PC-9 (cell line): Measurements from ENCODE around the gene MEIS2. TPM values are rescaled to one million over a fixed set of nuclear protein-coding genes. Genes with fewer than 3 reads are reported as not detected.

Source experiments
- BruUV-seq: library from RNA; stranded (reverse); fragments of 400-500 nt; replicated peaks from 2 replicates; lab custom pipeline; 2021; lab: Mats Ljungman, UMichigan
- CTCF ChIA-PET: fragments of 300-600 bp; sonication (Branson Sonifier 250); formaldehyde crosslinking; loops from one replicate; lab custom pipeline; 2022; ENCODE audit warnings: antibody characterized with exemption; lab: Charles Lee
- POLR2A ChIA-PET: fragments of 300-600 bp; sonication (Branson Sonifier 250); formaldehyde crosslinking; loops from one replicate; lab custom pipeline; 2022; ENCODE audit warnings: antibody characterized with exemption; ENCODE audit not compliant: unreplicated experiment; lab: Charles Lee
- DNase-seq, 2 experiments: peaks; one replicate each; pipeline versions ENCODE4 v3.0.0 to v3.0.0-alpha.2; 2015 to 2022; ENCODE audit warnings: mixed read lengths in 1 of 2
- H2AFZ ChIP-seq: fragments of 200-600 bp; sonication (generic); 2 replicates; pipeline ENCODE4 v1.8.1; 2017; ENCODE audit warnings: antibody characterized with exemption
- H3F3A ChIP-seq: fragments of 200-600 bp; sonication (generic); 2 replicates; pipeline ENCODE4 v1.8.1; 2017; ENCODE audit warnings: antibody characterized with exemption, mild to moderate bottlenecking, low read depth; ENCODE audit not compliant: insufficient read depth
- H3K27ac ChIP-seq: fragments of 200-600 bp; sonication (generic); 2 replicates; pipeline ENCODE4 v1.6.1; 2016; ENCODE audit warnings: mixed run types
- H3K27me3 ChIP-seq: fragments of 200-600 bp; sonication (generic); 2 replicates; pipeline ENCODE4 v1.6.1; 2016; ENCODE audit warnings: low read depth, mixed run types; ENCODE audit not compliant: insufficient read depth
- H3K36me3 ChIP-seq: fragments of 200-600 bp; sonication (generic); 2 replicates; pipeline ENCODE4 v1.6.1; 2016; ENCODE audit warnings: low read depth, mixed run types
- H3K4me1 ChIP-seq: fragments of 200-600 bp; sonication (generic); replicated peaks from 2 replicates; pipeline ENCODE4 v1.6.1; 2016; ENCODE audit warnings: mixed run types; ENCODE audit not compliant: insufficient read depth
- H3K4me2 ChIP-seq: fragments of 200-600 bp; sonication (generic); 2 replicates; pipeline ENCODE4 v1.6.1; 2017; ENCODE audit warnings: mixed run types
- H3K4me3 ChIP-seq: fragments of 200-600 bp; sonication (generic); 2 replicates; pipeline ENCODE4 v1.6.1; 2016; ENCODE audit warnings: mixed run types
- H3K79me2 ChIP-seq: fragments of 200-600 bp; sonication (generic); 2 replicates; pipeline ENCODE4 v1.6.1; 2017; ENCODE audit warnings: low read depth, mixed run types
- H3K9me2 ChIP-seq: fragments of 200-600 bp; sonication (generic); 2 replicates; pipeline ENCODE4 v1.8.1; 2017; ENCODE audit warnings: mild to moderate bottlenecking; ENCODE audit not compliant: insufficient read depth
- H3K9me3 ChIP-seq: fragments of 200-600 bp; sonication (generic); 2 replicates; pipeline ENCODE4 v1.8.1; 2016; ENCODE audit warnings: low read depth; ENCODE audit not compliant: insufficient read depth
- H4K20me1 ChIP-seq: fragments of 200-600 bp; sonication (generic); 2 replicates; pipeline ENCODE4 v1.8.1; 2017; ENCODE audit not compliant: insufficient read depth
- CTCF ChIP-seq: fragments of 200-600 bp; sonication (generic); conservative IDR thresholded peaks from 2 replicates; pipeline ENCODE4 v1.6.1; 2017; ENCODE audit warnings: mixed run types, antibody characterized with exemption, mild to moderate bottlenecking, moderate library complexity
- EZH2 ChIP-seq: fragments of 200-600 bp; sonication (generic); IDR thresholded peaks from 2 replicates; pipeline ENCODE4 v1.8.0; 2017; ENCODE audit warnings: antibody characterized with exemption, low read depth
- intact Hi-C: fragments of 100-400 bp; cut with micrococcal nuclease; formaldehyde crosslinking; loops from one replicate; pipeline ENCODE4 v1.10.0; 2022; ENCODE audit not compliant: unreplicated experiment
- total RNA-seq: library from RNA; stranded (reverse); gene quantifications from 2 replicates; pipeline ENCODE4 v1.2.3, GENCODE V29; 2021

The MEIS2 gene
- total RNA-seq, 1 experiment from 2014 or later, result 29.1 TPM

- H3K9me3 ChIP-seq, result no peaks in the 10 kb centered on the region
- BruUV-seq, result no TSS peak
- no peak overlapping the region for H3K4me3 ChIP-seq
- POLR2A ChIA-PET, result no interaction called here
- no peaks in the 10 kb centered on the region for H3K27me3 ChIP-seq
- no peaks in the 10 kb centered on the region for H3F3A ChIP-seq
- no peak for DNase-seq
- no peak for TF ChIP-seq EZH2
- TF ChIP-seq CTCF, result no peak
- H3K79me2 ChIP-seq, result no peaks in the 10 kb centered on the region
- CTCF ChIA-PET, result no interaction called here
- H3K4me1 ChIP-seq, result peaks cover 8% of the 10 kb centered on the region; the same call in 1 of the 2 replicates
- H3K36me3 ChIP-seq, result no peaks in the 10 kb centered on the region; the same call in 1 of the 2 replicates
- intact Hi-C loops, result no loop called here
- H4K20me1 ChIP-seq, result no peaks in the 10 kb centered on the region
- H3K4me2 ChIP-seq, result no peak overlapping the region
- no peak overlapping the region for H2AFZ ChIP-seq
- no peak overlapping the region for H3K27ac ChIP-seq
- no peaks in the 10 kb centered on the region for H3K9me2 ChIP-seq
These were observed 63.2 kb downstream of the MEIS2 start for GRCh38 chr15:37037071-37037655.

DNA sequence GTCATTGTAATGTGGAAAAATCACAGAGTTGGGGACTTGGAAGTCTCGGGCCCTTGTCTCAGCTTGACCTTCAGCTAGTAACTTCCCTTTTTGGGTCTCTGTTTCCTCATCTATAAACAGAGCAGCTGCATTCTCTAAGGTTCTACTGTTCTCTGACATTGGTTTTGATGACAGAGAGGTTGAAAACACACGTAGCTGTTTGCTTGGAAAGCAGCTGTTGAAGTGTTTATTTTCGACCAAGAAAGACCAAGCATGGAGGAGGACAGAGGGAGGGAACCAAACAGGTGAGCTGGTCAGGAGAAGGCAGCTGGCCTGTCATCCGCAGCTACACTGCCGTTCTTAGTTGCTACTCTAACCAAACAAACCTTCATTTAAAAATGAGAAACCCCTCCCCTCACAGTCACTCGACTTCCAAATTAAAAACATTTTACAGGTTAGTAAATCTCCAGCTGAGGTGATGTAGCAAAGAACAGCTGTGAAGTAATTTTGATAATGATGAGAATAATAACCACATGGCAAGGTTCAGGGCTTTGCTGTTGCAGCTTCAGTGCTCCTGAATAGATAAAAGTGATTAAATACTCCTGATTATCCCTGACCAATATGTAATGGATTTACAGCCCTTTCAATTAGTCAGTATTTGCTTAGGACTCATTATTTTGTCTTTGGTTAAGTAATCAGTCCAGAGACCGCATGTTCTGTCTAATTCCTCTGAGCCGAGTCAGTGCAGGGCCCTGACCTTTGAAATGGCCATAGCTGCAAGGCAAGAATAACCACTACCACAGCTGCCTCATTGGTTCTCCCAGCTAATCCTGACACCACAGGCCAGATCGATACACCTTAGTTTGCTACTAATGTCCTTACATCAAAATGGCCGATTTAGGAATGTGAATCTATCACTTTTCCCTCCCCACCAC lies 65.3 kb downstream of the MEIS2 start:
- POLR2A ChIA-PET, result no interaction called here

More for the DNA sequence above, 65.3 kb downstream of the MEIS2 start:
- intact Hi-C loops, result no loop called here
- TF ChIP-seq CTCF, result no peak
- TF ChIP-seq EZH2, result no peak
- Histone ChIP-seq H3K4me2 (no peak overlapping the region), H3F3A (no peaks in the 10 kb centered on the region), H2AFZ (no peak overlapping the region), H3K27ac (no peak overlapping the region), H3K36me3 (no peaks in the 10 kb centered on the region; the same call in 1 of the 2 replicates), H3K27me3 (no peaks in the 10 kb centered on the region), H3K9me2 (no peaks in the 10 kb centered on the region), H3K4me1 (peaks cover 8% of the 10 kb centered on the region; the same call in 1 of the 2 replicates), H3K4me3 (no peak overlapping the region), H3K9me3 (no peaks in the 10 kb centered on the region), H3K79me2 (no peaks in the 10 kb centered on the region), H4K20me1 (no peaks in the 10 kb centered on the region)
- DNase-seq, result peak in 1 of 2 experiments; percentile 64
- BruUV-seq, result no TSS peak
- CTCF ChIA-PET, result no interaction called here
